Hypothalamus (tissue), 51 donors: ENCODE measurements around the gene FLYWCH1.
A peak's percentile ranks its signal among the peaks of the same experiment; 100 is the strongest.

ENCODE experiments used
- DNase-seq, 51 donors: peaks; one replicate each; lab custom pipeline; 2025; lab: John Stamatoyannopoulos, UW

The FLYWCH1 gene

GRCh38 chr16:2911638-2912329 lies at the start of gene FLYWCH1:
Gene FLYWCH1, plus strand, starts transcription at chr16:2911931. Its CDS starts 17,755 bp downstream, at chr16:2929686.
- DNase-seq = peak; percentile 73 to 99 (median 96)

- no peak for DNase-seq
Observed at GRCh38 chr16:2865651-2866050, 46.1 kb upstream of the FLYWCH1 start.

GRCh38 chr16:2866431-2866830 lies 45.3 kb upstream of the FLYWCH1 start:
- DNase-seq = no peak

GRCh38 chr16:2867661-2867986 lies 44.1 kb upstream of the FLYWCH1 start:
- DNase-seq = no peak

GRCh38 chr16:2867987-2868789 lies 43.5 kb upstream of the FLYWCH1 start:
- peak; percentile 62 to 99 (median 92) for DNase-seq

- DNase-seq = no peak
Observed at GRCh38 chr16:2871926-2872325, 39.8 kb upstream of the FLYWCH1 start.

GRCh38 chr16:2874032-2874911 lies 37.5 kb upstream of the FLYWCH1 start:
- no peak for DNase-seq

GRCh38 chr16:2874912-2875362 lies 36.8 kb upstream of the FLYWCH1 start:
- DNase-seq = peak in 45 of 51 donors; percentile 5 to 80 (median 55)

GRCh38 chr16:2879854-2880508 lies 31.8 kb upstream of the FLYWCH1 start:
- DNase-seq = no peak

GRCh38 chr16:2881783-2882649 lies 29.7 kb upstream of the FLYWCH1 start:
- DNase-seq = peak in 9 of 51 donors; percentile 30 to 70 (median 44)

- DNase-seq = peak; percentile 85 to 100 (median 98)
Observed at GRCh38 chr16:2882650-2883457, 28.9 kb upstream of the FLYWCH1 start, which contains the start of gene FLYWCH2. Gene FLYWCH2, plus strand, starts transcription at chr16:2883215. Its CDS starts 13,235 bp downstream, at chr16:2896450.

GRCh38 chr16:2883458-2883908 lies 28.2 kb upstream of the FLYWCH1 start:
- DNase-seq = peak in 23 of 51 donors; percentile 12 to 74 (median 38)

GRCh38 chr16:2884041-2884451 lies 27.7 kb upstream of the FLYWCH1 start:
- no peak for DNase-seq

GRCh38 chr16:2894231-2894630 lies 17.5 kb upstream of the FLYWCH1 start:
- DNase-seq = no peak

- no peak for DNase-seq
Observed at GRCh38 chr16:2895813-2896212, 15.9 kb upstream of the FLYWCH1 start.

GRCh38 chr16:2896480-2897010 lies 15.2 kb upstream of the FLYWCH1 start:
- DNase-seq = no peak

GRCh38 chr16:2897110-2897509 lies 14.6 kb upstream of the FLYWCH1 start:
- no peak for DNase-seq
